Prostate gland (tissue), 2 donors: ENCODE results near the gene KRTAP6-2. TPM values are rescaled to one million over a fixed set of nuclear protein-coding genes. Genes with fewer than 3 reads are reported as not detected.
A peak's percentile ranks its signal among the peaks of the same experiment; 100 is the strongest.

ENCODE experiments used
- DNase-seq: peaks from one replicate; pipeline ENCODE4 v3.0.0-alpha.2; 2019; ENCODE audit warnings: low spot score
- H3K27ac ChIP-seq, 2 donors: fragments of 200-600 bp; sonication (generic); 2 replicates each; pipeline ENCODE4 v1.5.1; 2017 to 2019
- H3K27me3 ChIP-seq: fragments of 200-600 bp; sonication (generic); replicated peaks from 2 replicates; pipeline ENCODE4 v1.5.1; 2019; ENCODE audit not compliant: insufficient read depth
- H3K36me3 ChIP-seq, 2 donors: fragments of 200-600 bp; sonication (generic); 1 replicate in 1 of 2; 2 replicates in 1 of 2; pipeline versions ENCODE4 v1.5.1 to v1.8.1; 2017 to 2019
- H3K4me1 ChIP-seq: fragments of 200-600 bp; sonication (generic); replicated peaks from 2 replicates; pipeline ENCODE4 v1.5.1; 2019
- H3K4me3 ChIP-seq, 2 donors: fragments of 200-600 bp; sonication (generic); 2 replicates each; pipeline ENCODE4 v1.5.1; 2017 to 2019
- H3K9me3 ChIP-seq: fragments of 200-600 bp; sonication (generic); 2 replicates; pipeline ENCODE4 v1.5.1; 2017
- CTCF ChIP-seq, 4 experiments: fragments of 200-600 bp in 2 of 4; fragments of 450-650 bp in 2 of 4; sonication (generic) in 2 of 4; IDR thresholded peaks; 1 replicate in 3 of 4; 2 replicates in 1 of 4; pipeline ENCODE4 v1.5.1; 2016 to 2019; ENCODE audit warnings: antibody characterized with exemption in 4 of 4, mild to moderate bottlenecking in 2 of 4, moderate library complexity in 2 of 4
- POLR2A ChIP-seq: fragments of 450-650 bp; IDR thresholded peaks from one replicate; pipeline ENCODE4 v1.6.1; 2016; ENCODE audit warnings: antibody characterized with exemption, mild to moderate bottlenecking
- POLR2AphosphoS5 ChIP-seq: sonication (generic); formaldehyde crosslinking; IDR thresholded peaks from one replicate; pipeline ENCODE4 v1.6.1; 2017; ENCODE audit warnings: antibody characterized with exemption
- WGBS: methylation state at CpG from one replicate; pipeline ENCODE4 v1.1.5; 2018; 5-methylcytosine and 5-hydroxymethylcytosine counted together
- intact Hi-C: fragments of 100-400 bp; cut with DNase I; formaldehyde crosslinking; loops from one replicate; pipeline ENCODE4 v1.14.2; 2022
- total RNA-seq, 2 donors: library from RNA; depleted of rRNA; stranded (reverse); fragments of >200 nt; gene quantifications; one replicate each; pipeline ENCODE4 v1.1.0, GENCODE V29; 2016

KRTAP6-2 gene
- total RNA-seq, 2 donors from 2014 or later, result not detected

DNA sequence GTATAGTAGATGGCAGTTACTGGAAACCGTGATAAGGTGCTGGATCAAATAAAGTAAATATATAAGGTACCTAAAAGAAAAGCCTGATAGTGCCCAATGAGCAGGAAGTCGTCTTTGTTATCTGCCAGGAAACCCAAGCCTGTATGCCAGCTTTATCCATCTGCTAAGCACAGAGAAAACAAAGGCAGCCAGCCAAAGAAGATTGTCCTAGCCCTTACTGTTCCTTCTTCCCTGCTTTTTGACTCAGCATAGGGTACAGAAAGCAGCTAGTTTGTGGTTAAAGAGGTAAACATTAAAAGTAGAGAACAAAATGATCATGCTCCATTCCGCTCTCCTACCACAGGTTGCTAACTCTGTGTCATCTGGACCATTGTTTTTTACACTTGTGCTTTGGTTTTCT lies 18.6 kb downstream of the KRTAP6-2 start:
- Histone ChIP-seq H3K27me3 (no peaks in the 10 kb centered on the region), H3K4me3 (no peak overlapping the region), H3K9me3 (no peaks in the 10 kb centered on the region), H3K27ac (peak overlapping the region in 1 of 2 donors; percentile 39), H3K4me1 (no peaks in the 10 kb centered on the region), H3K36me3 (no peaks in the 10 kb centered on the region)
- intact Hi-C loops, result no loop called here
- TF ChIP-seq POLR2A (no peak), POLR2AphosphoS5 (peak; percentile 76)
- 42% methylated on average over 3 of the region's 3 CpGs for WGBS
- DNase-seq, result peak; percentile 81

GRCh38 chr21:30579346-30579745 lies 19.4 kb downstream of the KRTAP6-2 start:
- no peaks in the 10 kb centered on the region for H3K9me3 ChIP-seq
- TF ChIP-seq POLR2A, result no peak
- 17% methylated on average over 1 of the region's 1 CpG for WGBS
- intact Hi-C loops, result no loop called here
- no peak for DNase-seq
- no peaks in the 10 kb centered on the region for H3K4me1 ChIP-seq
- no peak overlapping the region for H3K27ac ChIP-seq
- H3K36me3 ChIP-seq, result no peaks in the 10 kb centered on the region
- H3K4me3 ChIP-seq, result no peak overlapping the region
- no peaks in the 10 kb centered on the region for H3K27me3 ChIP-seq

DNA sequence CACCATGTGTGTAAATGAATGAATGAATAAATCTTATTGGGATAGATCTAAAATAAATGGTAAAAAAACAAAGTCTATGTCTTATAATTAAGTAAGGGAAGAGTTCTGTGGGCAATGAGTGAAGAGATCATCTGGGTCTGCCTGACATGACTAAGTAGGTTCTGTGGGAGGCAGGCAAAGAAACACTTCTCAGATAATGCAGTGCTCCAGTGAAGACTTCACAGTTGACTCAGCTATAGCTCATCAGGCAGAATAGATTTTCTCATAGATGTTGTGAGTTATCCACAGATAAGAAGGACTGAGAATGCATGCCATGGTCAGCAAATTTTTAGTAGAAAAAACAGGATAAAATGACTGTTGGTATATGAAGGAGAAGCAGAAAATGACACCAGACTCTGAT lies 20.9 kb downstream of the KRTAP6-2 start:
- TF ChIP-seq CTCF (IDR thresholded peaks at IDR 0.05), result no peak
- no peak for TF ChIP-seq POLR2AphosphoS5
- no peak for TF ChIP-seq POLR2A
- Histone ChIP-seq H3K36me3 (no peaks in the 10 kb centered on the region), H3K9me3 (no peaks in the 10 kb centered on the region), H3K27ac (no peak overlapping the region), H3K4me3 (no peak overlapping the region), H3K27me3 (no peaks in the 10 kb centered on the region), H3K4me1 (no peaks in the 10 kb centered on the region)
- intact Hi-C loops, result no loop called here
- no peak for DNase-seq

GRCh38 chr21:30567617-30568016 lies 31.1 kb downstream of the KRTAP6-2 start:
- intact Hi-C loops, result no loop called here
- Histone ChIP-seq H3K36me3 (no peaks in the 10 kb centered on the region), H3K4me3 (no peak overlapping the region), H3K4me1 (no peaks in the 10 kb centered on the region), H3K27me3 (no peaks in the 10 kb centered on the region), H3K9me3 (no peaks in the 10 kb centered on the region), H3K27ac (no peak overlapping the region)
- TF ChIP-seq POLR2AphosphoS5 (no peak), CTCF (IDR thresholded peaks at IDR 0.05) (no peak), POLR2A (no peak)
- no peak for DNase-seq

DNA sequence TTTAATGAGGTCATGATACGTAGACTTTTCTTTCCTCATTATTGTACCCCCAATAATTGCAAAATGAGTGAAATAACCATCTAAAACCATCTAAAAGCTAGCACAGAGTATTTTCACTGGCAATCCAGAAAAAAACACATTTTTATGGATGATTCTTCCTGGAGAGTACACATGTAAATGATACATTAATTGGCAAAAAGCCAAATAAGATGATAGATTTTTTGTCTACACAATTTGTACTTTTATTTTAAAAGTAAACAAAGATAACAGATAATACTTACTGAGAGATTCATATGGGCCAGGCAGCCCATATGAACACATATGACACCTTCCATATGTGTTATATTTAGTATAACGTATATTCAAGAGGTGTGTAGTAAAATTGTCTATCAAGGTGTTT lies 35.1 kb downstream of the KRTAP6-2 start:
- no peak for DNase-seq
- Histone ChIP-seq H3K36me3 (no peaks in the 10 kb centered on the region), H3K27ac (no peak overlapping the region), H3K9me3 (no peaks in the 10 kb centered on the region), H3K27me3 (no peaks in the 10 kb centered on the region), H3K4me3 (no peak overlapping the region), H3K4me1 (no peaks in the 10 kb centered on the region)
- WGBS, result 88% methylated on average over 2 of the region's 2 CpGs
- TF ChIP-seq POLR2AphosphoS5 (no peak), POLR2A (no peak), CTCF (IDR thresholded peaks at IDR 0.05) (no peak)
- intact Hi-C loops, result no loop called here

- no peak for DNase-seq
- 68% methylated on average over 6 of the region's 6 CpGs for WGBS
- Histone ChIP-seq H3K36me3 (no peaks in the 10 kb centered on the region), H3K27me3 (no peaks in the 10 kb centered on the region), H3K27ac (no peak overlapping the region), H3K4me3 (no peak overlapping the region), H3K9me3 (no peaks in the 10 kb centered on the region), H3K4me1 (no peaks in the 10 kb centered on the region)
- intact Hi-C loops, result no loop called here
- TF ChIP-seq CTCF (IDR thresholded peaks at IDR 0.05) (no peak), POLR2A (no peak), POLR2AphosphoS5 (no peak)
These were observed 35.6 kb downstream of the KRTAP6-2 start for GRCh38 chr21:30563072-30563471.
